Left cardiac atrium (tissue), 4 donors: ENCODE results near the gene ADGRA1. TPM values are rescaled to one million over a fixed set of nuclear protein-coding genes. Genes with fewer than 3 reads are reported as not detected.

Experiments
- ATAC-seq, 2 donors: fragments of 200-7000 bp; cut with Tn5 transposase; one replicate each; pipeline ENCODE4 v1.9.1; 2020; ENCODE audit warnings: mild to moderate bottlenecking in 2 of 2, moderate library complexity in 2 of 2
- DNase-seq: peaks from one replicate; pipeline ENCODE4 v3.0.0-alpha.2; 2020
- intact Hi-C, 2 donors: fragments of 100-400 bp; cut with DNase I; formaldehyde crosslinking; loops; one replicate each; pipeline versions ENCODE4 v1.14.1 to v1.15.1; 2022 to 2023
- long read RNA-seq: library from polyadenylated mRNA; unstranded; transcript quantifications from one replicate; pipeline ENCODE4 v2.0.0, GENCODE V29; 2021
- total RNA-seq, 2 donors: library from RNA; stranded (reverse); fragmentation: NEBNext Ultra II Directional; extraction: Animal tissue kit (Norgen Biotek cat#: 25700); gene quantifications; one replicate each; pipeline ENCODE4 v1.2.1, GENCODE V29; 2021
- donor health status: DM: no; HTN: yes; CAD: no.
- donor health status: DM: no; HTN: yes; CAD: no; lungs with severe emphysema.
- donor health status: DM: yes; HTN: yes; CAD: no.
- donor health status: Dilated cardiomyopathy.

The ADGRA1 gene, protein sequence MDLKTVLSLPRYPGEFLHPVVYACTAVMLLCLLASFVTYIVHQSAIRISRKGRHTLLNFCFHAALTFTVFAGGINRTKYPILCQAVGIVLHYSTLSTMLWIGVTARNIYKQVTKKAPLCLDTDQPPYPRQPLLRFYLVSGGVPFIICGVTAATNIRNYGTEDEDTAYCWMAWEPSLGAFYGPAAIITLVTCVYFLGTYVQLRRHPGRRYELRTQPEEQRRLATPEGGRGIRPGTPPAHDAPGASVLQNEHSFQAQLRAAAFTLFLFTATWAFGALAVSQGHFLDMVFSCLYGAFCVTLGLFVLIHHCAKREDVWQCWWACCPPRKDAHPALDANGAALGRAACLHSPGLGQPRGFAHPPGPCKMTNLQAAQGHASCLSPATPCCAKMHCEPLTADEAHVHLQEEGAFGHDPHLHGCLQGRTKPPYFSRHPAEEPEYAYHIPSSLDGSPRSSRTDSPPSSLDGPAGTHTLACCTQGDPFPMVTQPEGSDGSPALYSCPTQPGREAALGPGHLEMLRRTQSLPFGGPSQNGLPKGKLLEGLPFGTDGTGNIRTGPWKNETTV
- under 1 TPM in 1 of 2 donors, not detected in 1; 0.10 TPM for total RNA-seq
- long read RNA-seq: 0 reads

DNA sequence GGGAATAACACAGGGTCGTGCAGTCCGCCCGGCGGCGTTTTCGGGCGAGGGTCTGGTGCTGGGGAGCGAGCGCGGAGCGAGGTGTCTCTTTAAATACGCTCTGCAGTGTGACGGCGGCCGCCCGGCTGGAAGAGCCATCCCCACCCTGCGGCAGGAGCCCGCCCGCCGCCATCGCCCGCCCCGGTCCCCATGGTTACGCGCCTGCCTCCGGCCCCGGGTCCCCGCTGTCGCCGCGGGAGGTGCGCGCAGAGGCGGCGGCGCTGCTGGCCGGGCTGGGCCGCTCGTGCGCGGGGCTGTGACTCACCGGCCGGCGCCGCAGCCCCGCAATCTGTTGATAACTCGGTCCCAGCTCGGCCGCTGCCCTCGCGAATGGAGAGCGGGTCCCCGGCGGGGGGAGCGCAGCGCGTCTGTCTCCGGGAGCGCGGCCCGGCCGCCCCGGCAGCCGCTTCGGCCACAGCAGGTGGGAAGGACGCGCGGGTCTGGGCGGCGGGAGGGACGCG, at the start of gene ADGRA1:
Gene ADGRA1, plus strand, starts transcription at position 246 of the 500 bp plus-strand sequence. CDS start 986 bp downstream, outside the sequence.
- peak in 1 of 2 donors; percentile 43 for ATAC-seq
- intact Hi-C loops: no loop called here
- no peak for DNase-seq

DNA sequence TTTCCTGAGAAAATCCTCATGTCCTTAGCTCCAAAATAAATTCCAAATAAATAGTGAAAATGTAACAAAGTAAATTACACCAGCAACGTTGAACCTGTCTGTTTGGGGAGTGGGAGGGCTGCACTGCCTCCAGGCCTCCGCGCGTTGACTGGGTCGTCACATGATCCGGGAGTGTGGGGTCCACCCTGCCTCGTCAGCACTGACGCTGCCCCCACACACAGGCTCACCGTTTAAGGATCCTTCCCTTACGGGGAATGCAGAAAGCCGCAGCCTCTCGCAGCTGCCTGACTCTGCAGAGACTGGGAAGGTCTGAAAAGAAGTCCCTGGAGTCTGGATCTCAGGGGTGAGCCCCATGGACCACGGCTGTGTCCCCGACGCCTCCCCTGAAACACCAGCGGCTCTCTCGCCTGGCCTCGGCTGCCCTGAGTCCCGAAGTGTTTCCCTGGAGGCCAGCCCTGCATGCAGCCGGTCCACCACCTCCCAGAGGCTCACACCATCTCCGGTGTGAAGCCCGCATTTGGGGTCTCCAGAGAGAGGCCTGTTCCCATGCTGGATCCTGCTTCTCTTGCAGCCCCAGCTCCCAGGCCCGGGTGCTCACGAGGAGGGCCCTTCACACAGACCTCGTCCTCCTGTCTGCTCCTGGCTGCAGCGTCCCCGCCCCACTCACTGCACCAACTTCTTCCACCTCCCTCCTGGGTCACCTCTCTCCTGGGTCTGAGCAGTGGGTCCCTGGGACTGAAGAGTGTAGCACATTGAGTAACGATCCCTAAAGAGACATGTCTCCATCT, 49.5 kb upstream of the ADGRA1 start:
- intact Hi-C loops: no loop called here
- ATAC-seq: no peak
- DNase-seq: no peak

DNA sequence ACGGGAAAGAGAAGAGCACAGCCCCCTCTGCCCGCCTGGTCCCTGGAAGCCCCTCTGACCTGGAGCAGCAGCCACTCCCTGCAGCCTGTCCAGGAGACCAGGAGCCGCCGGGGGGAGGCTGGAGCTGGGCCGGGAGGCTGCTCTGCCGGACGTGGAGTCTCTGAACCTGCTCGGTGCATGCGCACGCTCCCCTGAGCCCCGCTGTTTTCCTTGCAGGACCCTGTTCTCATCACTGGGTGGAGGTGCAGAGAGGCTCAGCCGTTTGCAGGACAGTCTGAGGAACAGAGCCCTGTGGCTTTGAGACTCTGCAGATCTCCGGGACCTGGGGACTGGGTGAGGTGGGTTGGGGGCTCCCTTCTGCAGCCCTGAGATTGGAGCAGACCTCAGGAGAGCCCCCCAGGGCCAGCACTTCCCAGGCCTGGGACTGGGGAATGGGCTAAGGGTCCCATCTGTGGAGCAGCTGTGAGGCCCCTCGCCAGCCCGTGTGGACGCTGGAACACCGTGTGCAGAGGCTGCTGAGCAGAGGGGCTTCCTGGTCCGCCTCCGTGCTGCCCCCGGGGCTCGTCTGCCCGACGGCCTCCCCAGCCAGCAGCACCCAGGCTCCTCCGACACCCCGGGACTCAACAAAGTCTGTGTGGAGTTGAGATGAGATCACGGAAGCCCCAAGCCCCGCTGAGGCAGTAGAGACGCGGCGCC, 48.5 kb upstream of the ADGRA1 start:
- ATAC-seq (no peak), DNase-seq (no peak)
- intact Hi-C loops: no loop called here

DNA sequence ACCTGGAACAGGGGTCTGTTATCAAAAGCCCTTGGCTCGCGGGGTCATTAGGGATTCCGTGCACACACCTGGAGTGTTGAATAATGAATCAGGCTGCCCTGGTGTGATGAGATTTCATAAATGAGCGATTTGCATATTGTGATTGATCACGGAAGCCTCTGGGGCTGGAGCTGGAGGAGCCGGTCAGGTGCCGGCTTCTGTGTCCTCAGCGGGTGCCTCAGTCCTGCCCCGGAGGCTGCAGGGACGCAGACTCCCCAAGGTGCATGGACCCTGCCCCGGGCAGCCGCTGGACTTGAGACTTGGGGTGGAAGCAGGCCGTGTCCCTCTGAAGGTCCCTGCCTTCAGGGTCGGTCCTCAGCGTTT, 47.9 kb upstream of the ADGRA1 start:
- DNase-seq (no peak), ATAC-seq (no peak)
- intact Hi-C loops: no loop called here

DNA sequence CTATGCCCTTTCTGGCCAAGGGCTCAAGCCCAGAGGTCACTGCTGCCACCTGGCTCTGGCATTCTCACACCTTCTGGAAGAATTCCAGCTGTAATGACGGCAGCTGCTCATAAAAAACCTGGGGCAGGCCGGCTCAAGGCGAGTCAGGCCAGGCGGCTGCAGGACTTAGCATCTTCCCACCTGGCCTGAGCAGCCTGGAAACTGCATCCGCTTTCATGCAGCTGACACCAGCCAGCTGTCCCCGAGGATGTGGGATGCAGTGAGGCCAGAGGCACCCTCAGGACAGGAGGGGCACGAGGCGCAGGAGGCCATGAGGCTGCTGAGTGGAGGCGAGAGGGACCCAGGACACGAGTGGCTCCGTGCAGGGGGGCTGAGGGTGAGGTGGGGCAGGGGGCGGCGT, 47.5 kb upstream of the ADGRA1 start:
- DNase-seq (no peak), ATAC-seq (no peak)
- intact Hi-C loops: no loop called here

DNA sequence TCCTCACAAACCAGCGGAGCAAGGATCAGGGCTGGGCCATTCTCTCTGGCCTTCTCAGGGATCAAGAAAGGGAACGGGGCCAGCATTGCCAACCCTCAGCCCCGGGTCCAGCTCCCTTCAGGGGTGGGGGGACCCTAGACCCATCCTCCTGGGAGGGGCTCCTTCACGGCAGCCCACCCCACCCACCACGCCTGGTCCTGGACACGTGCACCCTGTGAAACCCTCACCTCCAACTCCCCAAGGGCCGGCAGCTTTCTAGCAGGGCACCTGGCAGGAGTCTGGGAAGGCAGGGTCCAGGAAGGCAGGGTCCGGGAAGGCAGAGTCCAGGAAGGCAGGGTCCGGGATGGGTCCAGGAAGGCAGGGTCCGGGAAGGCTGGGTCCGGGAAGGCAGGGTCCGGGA, 46.6 kb upstream of the ADGRA1 start:
- no peak for ATAC-seq
- no peak for DNase-seq
- intact Hi-C loops: no loop called here

DNA sequence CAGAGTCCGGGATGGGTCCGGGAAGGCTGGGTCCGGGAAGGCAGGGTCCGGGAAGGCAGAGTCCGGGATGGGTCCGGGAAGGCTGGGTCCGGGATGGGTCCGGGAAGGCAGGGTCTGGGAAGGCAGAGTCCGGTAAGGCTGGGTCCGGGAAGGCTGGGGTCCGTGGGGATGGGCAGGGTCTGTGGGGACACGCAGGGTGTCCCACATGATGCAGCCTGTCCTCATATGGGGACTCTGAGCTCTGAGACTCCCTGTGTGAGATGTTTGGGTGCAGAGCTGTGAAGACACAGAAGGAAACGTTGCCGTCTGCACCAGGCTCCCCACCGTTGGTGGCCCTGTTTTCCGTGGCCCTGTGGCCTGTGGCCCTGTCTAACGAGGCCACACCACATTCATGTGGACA, 45.7 kb upstream of the ADGRA1 start:
- no peak for ATAC-seq
- no peak for DNase-seq
- intact Hi-C loops: no loop called here

DNA sequence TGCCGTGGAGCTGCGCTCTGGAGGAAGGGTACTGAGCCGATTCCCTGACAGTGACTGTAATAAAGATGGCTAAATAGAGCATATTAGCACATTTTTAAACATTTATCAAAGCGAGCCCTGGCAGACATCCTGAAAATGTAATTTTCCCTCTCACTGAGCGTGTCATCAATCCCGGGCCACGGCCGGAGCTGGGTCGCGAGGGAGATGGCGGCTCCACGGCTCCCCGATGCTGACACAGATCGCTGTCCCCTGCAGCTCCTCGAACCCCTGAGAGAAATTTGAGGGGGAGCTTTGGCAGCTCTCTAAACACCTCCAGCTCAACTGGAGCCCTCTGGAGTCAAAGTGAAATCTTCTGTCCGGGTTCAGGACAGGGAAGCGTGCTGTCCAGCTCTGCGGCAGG, 44.9 kb upstream of the ADGRA1 start:
- intact Hi-C loops: no loop called here
- no peak for DNase-seq
- ATAC-seq: no peak

DNA sequence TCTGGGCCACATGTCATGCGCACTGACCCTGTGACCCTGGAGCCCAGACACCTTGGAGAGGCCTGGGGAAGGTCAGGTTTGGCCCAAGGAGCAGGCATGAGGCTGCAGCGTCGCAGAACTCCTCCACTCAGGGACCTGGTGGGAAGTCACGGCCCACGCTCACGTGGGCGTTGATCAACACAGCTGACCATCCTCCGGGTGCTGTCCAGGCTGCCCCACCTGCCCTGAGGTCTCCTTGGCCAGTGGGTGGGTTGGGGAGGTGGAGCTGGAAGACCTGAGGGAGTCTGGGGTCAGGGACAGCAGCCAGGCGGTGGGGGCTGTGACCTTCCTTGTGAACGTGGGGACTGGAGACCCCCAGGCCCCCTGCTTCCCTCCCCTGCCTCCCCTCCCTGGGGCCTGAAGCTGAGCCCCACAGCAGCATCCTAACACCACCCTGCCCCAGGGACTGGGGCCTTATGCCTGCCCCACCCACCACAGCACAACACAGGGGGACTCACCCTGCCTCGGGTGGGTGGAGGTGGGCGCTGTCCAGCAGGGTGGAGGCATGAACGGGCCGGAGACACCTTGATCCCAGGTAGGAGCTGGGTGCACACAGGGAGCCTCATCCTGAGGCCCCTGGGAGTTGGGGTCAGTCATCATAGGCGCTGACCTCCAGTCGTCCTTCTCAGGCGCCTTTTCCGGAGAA, 44.0 kb upstream of the ADGRA1 start:
- intact Hi-C loops: no loop called here
- ATAC-seq (no peak), DNase-seq (no peak)

DNA sequence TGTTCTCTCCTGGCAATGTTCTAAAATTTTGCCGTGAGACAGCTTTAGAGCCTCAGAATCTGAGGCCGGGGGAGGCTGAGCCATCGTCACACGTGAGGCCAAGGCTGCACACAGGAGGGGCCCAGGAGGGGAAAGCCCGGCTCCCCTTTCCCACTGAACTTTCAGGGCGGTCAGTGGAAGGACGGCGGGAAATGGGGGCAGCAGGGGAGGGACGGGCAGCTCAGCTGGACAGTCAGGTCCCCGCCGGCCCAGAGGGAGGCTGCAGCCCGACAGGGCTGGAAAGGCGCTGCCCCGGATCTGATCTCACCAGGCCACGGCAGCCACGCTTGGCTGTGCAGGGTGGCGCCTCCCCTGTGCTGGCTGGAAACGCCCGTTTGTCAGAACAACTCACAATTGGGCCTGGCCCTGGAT, 43.3 kb upstream of the ADGRA1 start:
- DNase-seq (peak; percentile 65), ATAC-seq (peak; percentile 77 to 88)
- intact Hi-C loops: no loop called here

DNA sequence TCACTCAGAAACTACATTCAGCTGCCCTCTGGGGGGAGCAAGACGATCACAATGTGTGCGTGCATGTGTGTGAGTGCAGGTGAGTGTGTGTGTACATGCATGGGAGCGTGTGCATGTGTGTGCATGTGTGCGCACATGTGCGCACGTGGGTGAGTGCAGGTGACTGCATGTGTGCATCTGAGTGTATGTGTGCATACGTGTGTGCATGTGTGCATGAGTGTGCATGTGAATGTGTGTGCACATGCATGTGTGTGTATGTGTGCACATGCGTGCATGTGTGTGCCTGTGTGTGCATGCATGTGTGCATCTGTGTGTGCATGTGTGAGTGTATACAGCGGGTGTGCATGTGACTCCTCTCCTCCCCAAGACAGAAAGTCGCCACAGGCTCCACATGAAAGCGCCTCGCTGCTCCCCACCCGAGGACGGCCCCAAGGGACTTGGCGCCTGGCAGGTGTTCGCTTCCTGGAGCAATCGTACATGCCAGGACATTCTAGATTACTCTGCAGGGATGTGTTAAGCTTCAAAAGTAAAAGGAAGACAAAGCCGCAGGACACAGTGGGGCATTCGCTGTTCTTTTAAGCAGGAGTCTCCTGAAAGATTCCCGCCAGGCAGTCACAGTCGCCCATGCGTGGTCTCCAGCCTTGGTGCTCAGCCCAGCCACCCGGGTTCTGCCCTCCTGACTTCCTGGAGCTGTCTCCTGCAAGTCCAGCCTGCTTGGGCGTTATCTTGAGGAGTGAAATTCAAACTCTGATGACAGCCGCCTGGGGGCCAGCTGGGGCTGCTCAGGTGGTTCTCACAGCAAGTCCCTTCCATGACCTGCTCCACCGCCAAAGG, 42.0 kb upstream of the ADGRA1 start:
- intact Hi-C loops: no loop called here
- ATAC-seq (no peak), DNase-seq (no peak)

DNA sequence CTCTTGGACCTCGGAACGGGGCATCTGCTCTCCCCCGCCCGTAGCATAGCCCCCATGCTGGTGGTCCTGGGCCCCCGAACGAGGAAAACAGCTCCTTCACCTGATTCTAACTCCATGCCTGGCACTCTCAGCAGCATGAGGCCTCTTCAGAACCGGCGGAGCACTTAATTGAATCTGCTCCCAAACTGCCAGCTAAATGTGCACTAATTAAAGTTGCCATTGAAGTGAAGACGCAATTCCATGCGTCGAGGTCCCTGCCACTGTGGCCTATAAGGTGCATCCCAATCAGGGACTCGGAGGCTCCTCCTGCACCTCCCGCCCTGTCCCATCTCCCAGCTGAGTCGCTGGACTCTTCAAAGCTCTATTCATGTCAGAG, 41.3 kb upstream of the ADGRA1 start:
- no peak for DNase-seq
- intact Hi-C loops: no loop called here
- ATAC-seq: no peak

DNA sequence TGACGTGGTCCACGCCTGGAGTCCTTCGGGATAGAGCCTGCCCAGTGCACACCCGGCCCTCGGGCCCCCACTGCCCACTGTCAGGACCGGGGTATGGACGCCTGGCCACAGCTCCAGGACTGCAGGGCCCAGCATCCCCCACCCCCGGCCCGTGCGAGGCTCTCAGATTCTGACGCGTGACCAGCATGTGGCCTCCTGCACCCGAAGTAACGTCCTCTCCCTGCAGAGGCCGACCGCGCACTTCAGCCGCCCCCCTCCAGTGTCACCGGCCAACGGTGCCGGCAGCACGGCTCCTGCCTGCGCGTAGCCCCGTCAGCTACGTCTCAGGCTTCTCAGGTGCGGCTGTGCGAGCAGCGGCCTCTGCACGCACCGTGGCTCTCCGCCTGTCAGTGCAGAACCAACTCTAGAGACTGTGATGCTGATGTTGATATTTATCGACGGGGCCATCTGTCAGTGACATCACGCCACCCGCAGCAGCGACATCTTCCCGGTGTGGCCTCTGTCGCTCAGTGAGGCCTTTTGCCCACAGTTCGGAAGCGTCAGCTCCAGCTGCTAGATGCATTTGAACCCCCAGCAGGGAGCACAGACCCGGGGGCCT, 40.1 kb upstream of the ADGRA1 start:
- ATAC-seq: no peak
- intact Hi-C loops: no loop called here
- no peak for DNase-seq

DNA sequence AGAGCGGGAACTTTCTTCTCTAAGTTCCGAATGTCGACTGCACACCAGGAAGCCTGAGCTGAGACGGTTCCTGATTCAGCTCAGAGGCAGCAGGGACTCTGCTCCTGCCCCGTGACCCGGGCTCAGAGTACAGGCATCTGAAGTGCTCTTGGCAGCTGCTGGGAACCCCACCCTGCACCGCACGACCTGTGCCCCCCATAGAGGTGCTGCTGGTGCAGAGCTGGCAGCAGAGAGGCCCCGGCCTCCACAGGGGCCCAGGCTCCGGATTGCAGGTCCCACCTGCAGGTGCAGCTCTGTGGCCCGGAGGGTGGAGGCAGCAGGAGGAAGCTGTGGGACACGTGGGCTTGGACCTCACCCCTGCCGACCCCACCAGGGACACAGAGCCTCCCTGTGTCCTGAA, 39.5 kb upstream of the ADGRA1 start:
- DNase-seq: no peak

DNA sequence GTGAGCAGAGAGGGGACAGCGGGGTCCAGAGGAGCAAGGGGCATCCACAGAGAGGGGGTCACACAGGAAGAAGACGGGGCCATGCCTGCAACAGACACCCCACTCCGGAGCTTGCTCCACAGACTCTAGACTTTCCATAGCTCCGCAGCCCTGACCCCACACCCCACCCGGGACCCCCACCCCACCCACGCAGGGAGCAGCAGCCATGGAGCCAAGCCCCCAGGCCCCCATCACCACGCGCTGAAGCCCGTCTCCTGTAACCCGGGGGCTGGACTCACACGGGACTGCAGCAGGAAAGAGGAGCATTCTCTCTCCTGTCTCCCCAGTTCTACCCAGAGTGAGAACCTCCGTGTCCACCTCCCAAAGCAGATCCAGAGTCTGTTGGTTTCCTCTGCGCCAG, 38.8 kb upstream of the ADGRA1 start:
- ATAC-seq (no peak), DNase-seq (no peak)
- intact Hi-C loops: no loop called here

More for the DNA sequence above, 39.5 kb upstream of the ADGRA1 start:
- intact Hi-C loops: no loop called here
- ATAC-seq: no peak

DNA sequence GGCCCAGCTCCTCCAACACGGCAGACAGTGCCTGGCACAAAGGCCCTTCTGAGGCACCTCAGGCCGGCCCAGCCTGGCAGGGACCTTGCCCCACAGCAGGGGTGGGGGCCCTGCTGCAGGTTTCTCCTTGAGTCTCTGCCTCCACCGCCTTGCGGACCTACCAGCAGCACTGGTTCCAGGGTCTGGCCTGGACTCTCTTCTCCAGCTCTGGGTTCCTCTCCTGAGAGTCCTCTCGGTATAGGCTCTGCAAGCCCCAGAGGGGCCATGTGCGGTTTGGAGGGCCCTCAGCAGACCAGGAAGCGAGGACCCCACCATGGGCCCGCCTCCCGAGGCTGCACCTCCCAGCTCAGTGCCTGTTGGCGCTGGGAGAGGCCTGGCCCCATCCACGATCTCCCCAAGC, 38.1 kb upstream of the ADGRA1 start:
- ATAC-seq: no peak
- intact Hi-C loops: no loop called here

DNA sequence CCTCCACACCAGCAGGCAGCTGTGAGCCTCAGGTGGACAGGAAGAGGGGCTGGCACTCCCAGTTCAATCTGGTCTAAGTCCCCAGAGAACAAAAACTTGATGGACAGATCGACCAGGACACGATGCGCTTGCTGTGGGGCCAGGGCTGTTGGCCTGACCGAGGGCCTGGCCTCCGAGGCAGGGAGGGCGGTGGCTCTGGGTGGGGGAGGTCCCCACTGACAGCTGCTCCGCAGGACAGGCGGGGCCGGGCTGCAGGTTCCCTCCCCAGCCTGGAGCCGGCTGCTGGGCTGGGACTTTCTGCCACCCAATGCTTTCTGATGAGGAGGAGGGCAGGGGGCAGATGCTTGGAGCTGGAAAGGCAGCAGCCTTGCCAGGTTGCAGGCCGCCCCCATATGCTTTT, 37.4 kb upstream of the ADGRA1 start:
- no peak for ATAC-seq
- no peak for DNase-seq
- intact Hi-C loops: no loop called here

More for the DNA sequence above, 38.1 kb upstream of the ADGRA1 start:
- no peak for DNase-seq

DNA sequence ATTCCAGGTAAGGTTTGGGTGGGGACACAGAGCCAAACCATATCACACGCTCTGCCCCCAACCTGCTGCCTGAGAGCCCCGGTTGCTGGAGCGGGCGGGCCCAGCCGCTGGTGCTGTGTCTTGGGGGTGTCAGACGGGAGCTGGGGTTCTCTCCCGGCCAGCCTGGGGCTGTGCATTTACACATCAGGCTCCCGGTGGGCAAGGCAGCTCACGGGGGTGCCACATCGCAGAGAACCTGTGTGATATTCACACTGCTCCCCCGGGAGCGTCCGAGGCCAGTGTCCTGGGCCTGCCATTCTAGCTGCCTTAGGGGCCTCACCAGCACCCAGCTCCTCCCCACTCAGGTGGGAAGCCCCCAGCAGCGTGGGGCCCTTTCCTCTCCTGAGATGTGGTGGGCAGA, 35.6 kb upstream of the ADGRA1 start:
- no peak for DNase-seq
- intact Hi-C loops: no loop called here
- ATAC-seq: no peak
